Smooth muscle cell (in vitro differentiated cells): ENCODE results near the gene INCA1. TPM values are rescaled to one million over a fixed set of nuclear protein-coding genes. Genes with fewer than 3 reads are reported as not detected.

Experiments
- DNase-seq: peaks from one replicate; lab custom pipeline; 2025; ENCODE audit not compliant: unreplicated experiment; lab: John Stamatoyannopoulos, UW
- H2AFZ ChIP-seq: fragments of 200-600 bp; sonication (generic); 2 replicates; pipeline ENCODE4 v1.6.0; 2016; ENCODE audit warnings: antibody characterized with exemption, low read depth, mild to moderate bottlenecking
- H3F3A ChIP-seq: fragments of 200-600 bp; sonication (generic); 2 replicates; pipeline ENCODE4 v1.6.0; 2017; ENCODE audit warnings: antibody characterized with exemption, low read depth
- H3K27ac ChIP-seq: fragments of 200-600 bp; sonication (generic); 2 replicates; pipeline ENCODE4 v1.5.1; 2016; ENCODE audit warnings: low read depth, mild to moderate bottlenecking
- H3K27me3 ChIP-seq: fragments of 200-600 bp; sonication (generic); 2 replicates; pipeline ENCODE4 v1.6.1; 2016; ENCODE audit warnings: low read depth, mild to moderate bottlenecking
- H3K36me3 ChIP-seq: fragments of 200-600 bp; sonication (generic); 2 replicates; pipeline ENCODE4 v1.5.1; 2016; ENCODE audit warnings: low read depth
- H3K4me1 ChIP-seq: fragments of 200-600 bp; sonication (generic); 2 replicates; pipeline ENCODE4 v1.5.1; 2016; ENCODE audit warnings: low read depth
- H3K4me2 ChIP-seq: fragments of 200-600 bp; sonication (generic); 2 replicates; pipeline ENCODE4 v1.6.0; 2016; ENCODE audit warnings: mild to moderate bottlenecking
- H3K4me3 ChIP-seq: fragments of 200-600 bp; sonication (generic); 2 replicates; pipeline ENCODE4 v1.5.1; 2016; ENCODE audit warnings: mild to moderate bottlenecking
- H3K79me2 ChIP-seq: fragments of 200-600 bp; sonication (generic); 2 replicates; pipeline ENCODE4 v1.6.0; 2016; ENCODE audit warnings: low read depth, mild to moderate bottlenecking
- H3K9ac ChIP-seq: fragments of 200-600 bp; sonication (generic); 2 replicates; pipeline ENCODE4 v1.6.0; 2016; ENCODE audit warnings: low read depth
- H3K9me3 ChIP-seq: fragments of 200-600 bp; sonication (generic); replicated peaks from 2 replicates; pipeline ENCODE4 v1.5.1; 2016; ENCODE audit warnings: low read depth
- H4K20me1 ChIP-seq: fragments of 200-600 bp; sonication (generic); 2 replicates; pipeline ENCODE4 v1.6.0; 2016; ENCODE audit warnings: low read depth
- CTCF ChIP-seq: fragments of 200-600 bp; sonication (generic); IDR thresholded peaks from 2 replicates; pipeline ENCODE4 v1.5.1; 2017; ENCODE audit warnings: borderline replicate concordance, mild to moderate bottlenecking, antibody characterized with exemption; ENCODE audit not compliant: insufficient read depth, poor library complexity, severe bottlenecking
- WGBS: methylation state at CpG from one replicate; pipeline ENCODE4 v1.1.7; 2016; ENCODE audit warnings: low lambda C conversion rate; 5-methylcytosine and 5-hydroxymethylcytosine counted together
- polyA plus RNA-seq: library from polyadenylated mRNA; unstranded; fragments of >200 nt; fragmentation: Nextera tagmentation; extraction: Ambion mirVana; gene quantifications from 2 replicates; pipeline ENCODE4 v1.2.1, GENCODE V29; 2016
- total RNA-seq: library from RNA; depleted of rRNA; stranded (reverse); fragments of >200 nt; gene quantifications from 2 replicates; pipeline ENCODE4 v1.2.3, GENCODE V29; 2014

Gene INCA1
- total and polyA plus RNA-seq, 2 experiments from 2014 or later = 1.4 TPM; not detected in 1

- WGBS = 9% methylated on average over 10 of the region's 15 CpGs
- H3K4me1 ChIP-seq = peaks cover 9% of the 10 kb centered on the region
- DNase-seq = peak; percentile 50
- H3K9me3 ChIP-seq = no peaks in the 10 kb centered on the region
- H3K27me3 ChIP-seq = no peaks in the 10 kb centered on the region
- peak overlapping the region; percentile 95 for H3K27ac ChIP-seq
- H3K36me3 ChIP-seq = no peaks in the 10 kb centered on the region
- peaks cover 41% of the 10 kb centered on the region for H3K79me2 ChIP-seq
- TF ChIP-seq CTCF = no peak
- peak overlapping the region; percentile 86 for H3K9ac ChIP-seq
- H4K20me1 ChIP-seq = peaks cover 47% of the 10 kb centered on the region
- peaks cover 11% of the 10 kb centered on the region for H3F3A ChIP-seq
- H3K4me2 ChIP-seq = peak overlapping the region; percentile 85
- H2AFZ ChIP-seq = no peak overlapping the region
- peak overlapping the region; percentile 60 for H3K4me3 ChIP-seq
These were observed 28.2 kb downstream of the INCA1 start for GRCh38 chr17:4969047-4969550.

GRCh38 chr17:4968486-4969046 lies 28.8 kb downstream of the INCA1 start:
- H3K4me1 ChIP-seq = peaks cover 9% of the 10 kb centered on the region
- peak overlapping the region; percentile 95 for H3K27ac ChIP-seq
- H3K27me3 ChIP-seq = no peaks in the 10 kb centered on the region
- peaks cover 47% of the 10 kb centered on the region for H3K79me2 ChIP-seq
- no peaks in the 10 kb centered on the region for H3K36me3 ChIP-seq
- under 1% methylated on average over 23 of the region's 23 CpGs for WGBS
- H3F3A ChIP-seq = peaks cover 11% of the 10 kb centered on the region
- peaks cover 42% of the 10 kb centered on the region for H4K20me1 ChIP-seq
- TF ChIP-seq CTCF = no peak
- H3K9ac ChIP-seq = peak overlapping the region; percentile 86
- no peaks in the 10 kb centered on the region for H3K9me3 ChIP-seq
- DNase-seq = peak; percentile 50
- no peak overlapping the region for H2AFZ ChIP-seq
- H3K4me3 ChIP-seq = peak overlapping the region; percentile 60
- H3K4me2 ChIP-seq = peak overlapping the region; percentile 85

- no peaks in the 10 kb centered on the region for H3K36me3 ChIP-seq
- WGBS = 1% methylated on average over 66 of the region's 66 CpGs
- peaks cover 50% of the 10 kb centered on the region for H3K79me2 ChIP-seq
These were observed 29.5 kb downstream of the INCA1 start, which contains the start of gene SPAG7 for GRCh38 chr17:4967539-4968485. TSS of gene SPAG7 (minus strand) at chr17:4967817. CDS start at chr17:4967804, 13 bp downstream.

More at GRCh38 chr17:4967539-4968485, 29.5 kb downstream of the INCA1 start, which contains the start of gene SPAG7:
- Histone ChIP-seq H4K20me1 (peaks cover 34% of the 10 kb centered on the region), H3K4me1 (peaks cover 9% of the 10 kb centered on the region), H3F3A (peaks cover 11% of the 10 kb centered on the region), H2AFZ (peak within 1 kb of the TSS; percentile 27), H3K4me3 (peak within 1 kb of the TSS; percentile 60), H3K9me3 (no peaks in the 10 kb centered on the region), H3K27me3 (no peaks in the 10 kb centered on the region), H3K4me2 (peak within 1 kb of the TSS; percentile 97), H3K27ac (peak within 1 kb of the TSS; percentile 95), H3K9ac (peak within 1 kb of the TSS; percentile 86)
- peak; percentile 98 for DNase-seq
- no peak for TF ChIP-seq CTCF
